ENCODE measurements around the gene WDR43. TPM values are rescaled to one million over a fixed set of nuclear protein-coding genes. Genes with fewer than 3 reads are reported as not detected.

The WDR43 gene
- total and polyA plus RNA-seq, 9 of the 15 experiments (the other 6 are each of a cell fraction or from before 2014, with no cell fraction given): 34.6 to 197 (median 105) TPM

DNA sequence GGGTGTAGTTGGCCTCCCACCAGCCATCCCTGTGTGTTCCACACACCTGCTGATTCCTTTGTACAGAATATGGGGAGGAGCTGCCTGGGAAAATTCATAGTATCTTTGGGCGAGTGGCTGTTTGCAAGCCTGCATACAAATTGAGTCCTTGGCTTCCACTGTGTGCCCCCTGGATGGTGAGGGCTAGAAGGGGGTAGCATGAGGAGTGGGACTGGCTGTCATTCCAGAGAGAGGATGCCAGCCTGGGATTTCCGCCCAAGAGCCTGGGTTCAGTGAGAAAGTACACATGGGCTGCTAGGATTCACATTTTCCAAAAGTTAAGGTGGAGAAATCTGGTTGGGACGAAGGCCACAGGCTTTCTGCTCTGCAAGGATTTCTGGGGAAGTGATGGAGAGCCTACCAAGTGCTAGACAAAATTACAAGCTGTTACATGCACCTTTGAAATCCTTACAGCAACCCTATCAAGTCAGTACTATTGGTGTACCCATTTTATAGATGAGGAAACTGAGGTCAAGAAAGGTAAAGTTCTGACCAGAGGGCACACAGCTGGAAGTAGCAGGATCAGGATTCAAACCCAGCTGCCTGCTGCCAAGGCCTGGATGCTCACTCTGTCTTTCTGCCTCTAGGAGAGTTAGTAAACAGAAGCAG, 86.0 kb downstream of the WDR43 start:
- in situ Hi-C loops (cut with MboI): no loop called here
- no peaks in the 10 kb centered on the region for H4K20me1 ChIP-seq (replicated peaks; ENCODE audit: control insufficient read depth, insufficient read depth, low read length)
- intact Hi-C loops (cut with micrococcal nuclease): no loop called here
- H3K4me1 ChIP-seq (replicated peaks in 1 of 2; ENCODE audit: control insufficient read depth in 2 of 2, insufficient read depth in 2 of 2, low read length in 2 of 2): no peaks in the 10 kb centered on the region; a peak in 1 of 5 replicates
- no peaks in the 10 kb centered on the region for H3K36me3 ChIP-seq (ENCODE audit: control insufficient read depth, insufficient read depth, low read length)
- ChIA-PET POLR2A (interaction anchor here (1.5 kb wide), 1 partner anchor 8 kb away, joined by 3 read pairs; no protein-coding TSS in a partner anchor), CTCF (ENCODE audit: low intra/inter-chr PET ratio) (no interaction called here)
- no peaks in the 10 kb centered on the region for H3K9me1 ChIP-seq (ENCODE audit: control insufficient read depth, insufficient read depth, low read length)
- no peaks in the 10 kb centered on the region for H3K9me3 ChIP-seq (replicated peaks; ENCODE audit: control insufficient read depth, insufficient read depth, low read depth, low read length)
- BruUV-seq (replicated peaks): no TSS peak
- peaks cover 2 to 62% of the 10 kb centered on the region in 2 experiments; a peak in 3 of 5 replicates for H3K27me3 ChIP-seq (ENCODE audit: control insufficient read depth in 2 of 2, insufficient read depth in 2 of 2, low read length in 2 of 2)
- WGBS (ENCODE audit: insufficient coverage, low coverage, missing lambda C conversion rate): 6% methylated on average over 3 of the region's 3 CpGs
- H3K9ac ChIP-seq (ENCODE audit: insufficient read depth in 1 of 2, low read depth in 2 of 2, low read length in 2 of 2): no peak overlapping the region
- H3K79me2 ChIP-seq (ENCODE audit: control insufficient read depth, insufficient read depth, low read length): no peaks in the 10 kb centered on the region
- DNase-seq (ENCODE audit: extremely low read depth in 1 of 4, low spot score in 3 of 4): no peak
- no peak for TF ChIP-seq JUN (IDR thresholded peaks at IDR 0.05; ENCODE audit: borderline replicate concordance, low read depth, low read length)
- no peak for TF ChIP-seq JUN (CRISPR knock-in tag; IDR thresholded peaks at IDR 0.05; ENCODE audit: borderline replicate concordance)
- peak; percentile 92 for TF ChIP-seq RBM25 (IDR thresholded peaks at IDR 0.05; ENCODE audit: low read depth, low read length, severe bottlenecking)
- no peak for TF ChIP-seq RAD51 (IDR thresholded peaks at IDR 0.05; ENCODE audit: borderline replicate concordance, low read depth)
- peak; percentile 45 to 54; a peak in 3 of 4 replicates for TF ChIP-seq KDM1A (IDR thresholded peaks at IDR 0.05)
- peak; percentile 67; the same call in 1 of the 2 replicates for TF ChIP-seq ADNP (tag; IDR thresholded peaks at IDR 0.05)
- peak; percentile 67 for TF ChIP-seq CHD4 (IDR thresholded peaks at IDR 0.05; ENCODE audit: insufficient read depth, insufficient replicate concordance, low read depth, low read length, poor library complexity, severe bottlenecking)
- TF ChIP-seq, protein P1, sequence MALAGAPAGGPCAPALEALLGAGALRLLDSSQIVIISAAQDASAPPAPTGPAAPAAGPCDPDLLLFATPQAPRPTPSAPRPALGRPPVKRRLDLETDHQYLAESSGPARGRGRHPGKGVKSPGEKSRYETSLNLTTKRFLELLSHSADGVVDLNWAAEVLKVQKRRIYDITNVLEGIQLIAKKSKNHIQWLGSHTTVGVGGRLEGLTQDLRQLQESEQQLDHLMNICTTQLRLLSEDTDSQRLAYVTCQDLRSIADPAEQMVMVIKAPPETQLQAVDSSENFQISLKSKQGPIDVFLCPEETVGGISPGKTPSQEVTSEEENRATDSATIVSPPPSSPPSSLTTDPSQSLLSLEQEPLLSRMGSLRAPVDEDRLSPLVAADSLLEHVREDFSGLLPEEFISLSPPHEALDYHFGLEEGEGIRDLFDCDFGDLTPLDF (CRISPR knock-in tag; IDR thresholded peaks at IDR 0.05): no peak
- no peak for TF ChIP-seq POLR2AphosphoS5 (IDR thresholded peaks at IDR 0.05; ENCODE audit: control insufficient read depth, insufficient read depth, low read depth, low read length)
- TF ChIP-seq BCOR (IDR thresholded peaks at IDR 0.05): peak; percentile 66
- H3K27ac ChIP-seq (ENCODE audit: extremely low read depth, low read depth, low read length): no peak overlapping the region
- H2AFZ ChIP-seq (ENCODE audit: low read depth, low read length): no peak overlapping the region
- H3K4me3 ChIP-seq: no peak overlapping the region
- no peak for ATAC-seq
- no peak overlapping the region for H3K4me2 ChIP-seq (ENCODE audit: insufficient read depth, low read length)
- FAIRE-seq: no peak
